GM23338 (cell line): ENCODE data around the gene MMP28.

ENCODE experiments used
- CREB1 ChIP-seq: fragments of 250-450 bp; sonication (Bioruptor Pico); IDR thresholded peaks from 2 replicates; pipeline ENCODE4 v1.5.0; 2020; ENCODE audit warnings: low read depth, mild to moderate bottlenecking, moderate library complexity
- EZH2 ChIP-seq: fragments of 200-600 bp; sonication (generic); IDR thresholded peaks from one replicate; pipeline ENCODE4 v1.8.0; 2017; ENCODE audit warnings: antibody characterized with exemption, mild to moderate bottlenecking, low read depth; ENCODE audit not compliant: unreplicated experiment
- EZH2phosphoT487 ChIP-seq: fragments of 200-600 bp; sonication (generic); IDR thresholded peaks from one replicate; pipeline ENCODE4 v1.8.1; 2018; ENCODE audit warnings: antibody characterized with exemption; ENCODE audit not compliant: unreplicated experiment
- JUNB ChIP-seq: IDR thresholded peaks from one replicate; pipeline ENCODE4 v1.6.1; 2016; ENCODE audit warnings: antibody characterized with exemption; ENCODE audit not compliant: unreplicated experiment
- NANOG ChIP-seq: IDR thresholded peaks from 2 replicates; pipeline ENCODE4 v1.6.1; 2016; ENCODE audit warnings: antibody characterized with exemption, borderline replicate concordance
- POLR2AphosphoS5 ChIP-seq: IDR thresholded peaks from 2 replicates; pipeline ENCODE4 v1.6.1; 2016; ENCODE audit warnings: antibody characterized with exemption, low read depth
- TF ChIP-seq, protein P1 (sequence below), 2 experiments: fragments of 200-600 bp in 1 of 2; sonication (generic) in 1 of 2; conservative IDR thresholded peaks; 2 replicates each; pipeline versions ENCODE4 v1.5.1 to v1.6.1; 2016 to 2017; ENCODE audit warnings: antibody characterized with exemption in 2 of 2, low read depth in 2 of 2, mild to moderate bottlenecking in 2 of 2, moderate library complexity in 1 of 2
- TF ChIP-seq, protein P2 (sequence below): IDR thresholded peaks from one replicate; pipeline ENCODE4 v1.6.1; 2018; ENCODE audit warnings: antibody characterized with exemption; ENCODE audit not compliant: unreplicated experiment

DNA sequence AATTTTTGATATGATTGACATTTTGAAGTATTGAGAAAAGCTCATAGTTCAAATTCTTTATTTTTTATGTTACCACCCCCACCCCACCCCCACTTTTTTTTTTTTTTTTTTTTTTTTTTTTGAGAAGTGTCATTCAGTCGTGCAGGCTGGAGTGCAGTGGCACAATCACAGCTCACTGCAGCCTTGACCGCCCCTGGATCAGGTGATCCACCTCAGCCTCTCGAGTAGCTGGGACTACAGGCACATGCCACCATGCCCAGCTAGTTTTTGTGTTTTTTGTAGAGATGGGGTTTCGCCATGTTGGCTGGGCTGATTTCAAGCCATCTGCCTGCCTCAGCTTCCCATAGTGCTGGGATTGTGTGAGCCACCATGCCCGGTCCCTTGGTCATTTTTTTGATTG, 21.3 kb upstream of the MMP28 start:
- TF ChIP-seq, protein P1, sequence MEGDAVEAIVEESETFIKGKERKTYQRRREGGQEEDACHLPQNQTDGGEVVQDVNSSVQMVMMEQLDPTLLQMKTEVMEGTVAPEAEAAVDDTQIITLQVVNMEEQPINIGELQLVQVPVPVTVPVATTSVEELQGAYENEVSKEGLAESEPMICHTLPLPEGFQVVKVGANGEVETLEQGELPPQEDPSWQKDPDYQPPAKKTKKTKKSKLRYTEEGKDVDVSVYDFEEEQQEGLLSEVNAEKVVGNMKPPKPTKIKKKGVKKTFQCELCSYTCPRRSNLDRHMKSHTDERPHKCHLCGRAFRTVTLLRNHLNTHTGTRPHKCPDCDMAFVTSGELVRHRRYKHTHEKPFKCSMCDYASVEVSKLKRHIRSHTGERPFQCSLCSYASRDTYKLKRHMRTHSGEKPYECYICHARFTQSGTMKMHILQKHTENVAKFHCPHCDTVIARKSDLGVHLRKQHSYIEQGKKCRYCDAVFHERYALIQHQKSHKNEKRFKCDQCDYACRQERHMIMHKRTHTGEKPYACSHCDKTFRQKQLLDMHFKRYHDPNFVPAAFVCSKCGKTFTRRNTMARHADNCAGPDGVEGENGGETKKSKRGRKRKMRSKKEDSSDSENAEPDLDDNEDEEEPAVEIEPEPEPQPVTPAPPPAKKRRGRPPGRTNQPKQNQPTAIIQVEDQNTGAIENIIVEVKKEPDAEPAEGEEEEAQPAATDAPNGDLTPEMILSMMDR (conservative IDR thresholded peaks at IDR 0.05; ENCODE audit: low read depth in 2 of 2): no peak
- TF ChIP-seq POLR2AphosphoS5 (no peak), EZH2 (no peak), JUNB (no peak), CREB1 (CRISPR knock-in tag) (no peak), EZH2phosphoT487 (no peak), NANOG (no peak)
- TF ChIP-seq, protein P2, sequence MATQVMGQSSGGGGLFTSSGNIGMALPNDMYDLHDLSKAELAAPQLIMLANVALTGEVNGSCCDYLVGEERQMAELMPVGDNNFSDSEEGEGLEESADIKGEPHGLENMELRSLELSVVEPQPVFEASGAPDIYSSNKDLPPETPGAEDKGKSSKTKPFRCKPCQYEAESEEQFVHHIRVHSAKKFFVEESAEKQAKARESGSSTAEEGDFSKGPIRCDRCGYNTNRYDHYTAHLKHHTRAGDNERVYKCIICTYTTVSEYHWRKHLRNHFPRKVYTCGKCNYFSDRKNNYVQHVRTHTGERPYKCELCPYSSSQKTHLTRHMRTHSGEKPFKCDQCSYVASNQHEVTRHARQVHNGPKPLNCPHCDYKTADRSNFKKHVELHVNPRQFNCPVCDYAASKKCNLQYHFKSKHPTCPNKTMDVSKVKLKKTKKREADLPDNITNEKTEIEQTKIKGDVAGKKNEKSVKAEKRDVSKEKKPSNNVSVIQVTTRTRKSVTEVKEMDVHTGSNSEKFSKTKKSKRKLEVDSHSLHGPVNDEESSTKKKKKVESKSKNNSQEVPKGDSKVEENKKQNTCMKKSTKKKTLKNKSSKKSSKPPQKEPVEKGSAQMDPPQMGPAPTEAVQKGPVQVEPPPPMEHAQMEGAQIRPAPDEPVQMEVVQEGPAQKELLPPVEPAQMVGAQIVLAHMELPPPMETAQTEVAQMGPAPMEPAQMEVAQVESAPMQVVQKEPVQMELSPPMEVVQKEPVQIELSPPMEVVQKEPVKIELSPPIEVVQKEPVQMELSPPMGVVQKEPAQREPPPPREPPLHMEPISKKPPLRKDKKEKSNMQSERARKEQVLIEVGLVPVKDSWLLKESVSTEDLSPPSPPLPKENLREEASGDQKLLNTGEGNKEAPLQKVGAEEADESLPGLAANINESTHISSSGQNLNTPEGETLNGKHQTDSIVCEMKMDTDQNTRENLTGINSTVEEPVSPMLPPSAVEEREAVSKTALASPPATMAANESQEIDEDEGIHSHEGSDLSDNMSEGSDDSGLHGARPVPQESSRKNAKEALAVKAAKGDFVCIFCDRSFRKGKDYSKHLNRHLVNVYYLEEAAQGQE: no peak
